HG03280 (cell line): ENCODE measurements around the gene CFAP99.
A peak's percentile ranks its signal among the peaks of the same experiment; 100 is the strongest.
"Not testable (repeated sequence)": the region's sequence is repeated elsewhere in the genome, so short reads cannot be mapped to it uniquely, and the experiment has no call there.

Source experiments
- ATAC-seq: cut with Tn5 transposase; IDR thresholded peaks from one replicate; pipeline ENCODE4 v1.9.1; 2021; ENCODE audit warnings: mild to moderate bottlenecking, moderate library complexity; ENCODE audit not compliant: unreplicated experiment

The CFAP99 gene

DNA sequence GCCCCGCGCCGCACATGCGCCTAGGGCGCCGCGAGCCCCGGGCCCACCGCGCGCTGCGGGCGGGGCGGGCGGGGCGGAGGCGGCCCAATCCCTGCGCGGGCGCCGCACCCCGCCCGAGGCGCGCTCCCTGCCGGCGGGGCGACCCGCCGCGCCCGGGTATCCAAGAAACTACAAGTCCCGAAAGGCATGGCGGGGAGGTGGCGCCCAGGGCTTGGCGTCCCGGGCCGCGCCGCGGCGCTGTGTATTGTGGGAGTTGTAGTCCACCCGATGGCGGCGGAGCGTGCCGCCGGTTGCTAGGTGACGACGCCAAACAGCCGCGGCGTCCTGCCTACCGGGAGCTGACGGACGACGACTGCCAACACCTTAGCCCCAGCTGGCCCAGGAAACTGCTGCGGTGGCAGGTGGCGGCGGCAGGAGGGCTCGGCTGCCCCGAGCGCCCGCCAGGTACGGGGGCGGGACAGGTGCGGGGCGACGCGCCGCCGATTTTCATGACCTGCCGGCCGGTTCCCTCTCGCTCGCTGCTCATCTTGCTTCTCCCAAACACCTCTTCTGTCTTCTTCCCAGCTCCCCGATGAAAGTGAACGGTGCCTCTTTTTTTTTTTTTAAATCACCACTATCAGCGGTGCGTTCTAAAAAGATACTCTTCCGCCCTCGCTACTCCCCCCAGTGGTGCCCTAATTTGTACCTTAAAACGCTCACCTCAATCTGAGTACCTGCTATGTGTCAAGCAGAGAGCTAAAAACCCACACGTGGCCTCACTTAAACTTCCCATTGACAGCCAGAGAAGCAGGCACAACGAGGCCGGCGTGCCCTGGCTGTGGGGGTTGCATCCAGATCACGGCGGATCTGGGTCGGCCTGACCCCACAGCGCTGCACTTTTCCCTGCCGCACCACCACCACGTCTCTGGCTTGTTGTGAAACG is at the start of gene CFAP99:
Gene CFAP99, plus strand, starts transcription at position 306 of the 922 bp plus-strand sequence.
- peak; percentile 89 for ATAC-seq

DNA sequence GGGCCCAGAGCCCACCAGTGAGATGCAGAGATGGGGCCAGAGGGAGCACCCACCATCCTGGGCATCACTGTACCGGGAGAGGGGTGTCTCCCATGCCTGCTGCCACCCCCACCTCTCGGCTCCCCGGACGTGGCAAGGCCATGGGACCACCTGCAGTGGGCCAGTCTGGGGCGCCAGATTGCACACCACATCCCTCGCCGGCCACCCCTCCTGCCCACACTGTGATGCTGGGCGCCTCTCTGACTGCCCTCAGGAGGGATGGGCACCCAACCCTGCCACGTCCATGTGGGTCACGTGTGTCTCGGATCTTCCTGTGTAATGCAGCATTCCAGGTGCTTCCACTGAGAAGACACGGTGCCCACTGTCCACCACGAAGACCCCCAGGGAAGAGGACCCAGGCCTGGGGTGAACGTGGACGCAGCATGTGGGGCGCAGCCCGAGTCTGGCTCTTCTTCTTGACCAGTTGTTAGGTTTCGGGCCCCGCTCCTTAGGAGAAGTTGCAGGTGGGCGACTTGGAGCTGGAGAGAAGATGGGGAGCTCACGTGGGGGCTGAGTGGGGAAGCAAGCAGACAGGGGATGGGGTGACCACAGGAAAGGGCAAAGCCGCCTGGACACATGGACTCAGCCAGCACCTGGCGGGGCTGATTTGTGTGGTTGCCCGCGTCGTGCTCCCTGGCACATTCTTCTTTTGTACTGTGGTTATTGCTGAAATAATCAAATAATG is 48.0 kb upstream of the CFAP99 start:
- ATAC-seq: no peak

DNA sequence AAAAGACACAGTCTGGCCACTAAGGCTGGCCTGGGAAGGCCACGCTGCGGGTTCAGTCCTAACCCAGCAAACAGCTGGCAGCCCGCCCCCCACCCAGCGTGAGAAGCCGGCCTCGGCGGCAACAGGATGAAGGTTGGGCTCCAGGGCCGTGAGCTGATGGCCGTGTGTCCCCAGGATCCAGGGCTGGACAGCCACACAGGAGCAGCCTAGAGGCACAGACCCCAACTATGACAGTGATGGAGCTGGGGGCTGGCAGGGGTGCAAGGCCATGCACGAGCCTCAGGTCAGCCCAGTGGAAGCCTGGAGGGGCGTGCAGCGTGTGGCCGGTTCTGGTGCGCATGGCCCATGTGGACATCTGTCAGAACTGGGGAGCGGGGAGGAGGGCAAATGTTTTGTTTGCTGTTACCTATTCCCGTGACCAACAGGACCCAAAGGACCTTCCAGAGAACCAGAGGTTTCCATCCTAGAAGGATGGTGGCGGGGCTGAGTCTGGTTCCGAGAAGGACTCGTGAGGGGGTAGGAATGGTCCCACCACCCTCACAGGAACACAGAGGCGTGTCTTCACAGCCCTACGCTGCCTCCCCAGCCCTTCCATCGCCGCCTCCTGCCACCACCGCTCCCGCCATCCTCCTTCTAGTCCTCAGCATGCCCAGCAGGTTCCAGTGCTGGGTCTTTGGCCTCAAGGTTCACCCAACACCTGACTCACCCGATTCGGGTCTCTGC is 46.8 kb upstream of the CFAP99 start:
- ATAC-seq: no peak

DNA sequence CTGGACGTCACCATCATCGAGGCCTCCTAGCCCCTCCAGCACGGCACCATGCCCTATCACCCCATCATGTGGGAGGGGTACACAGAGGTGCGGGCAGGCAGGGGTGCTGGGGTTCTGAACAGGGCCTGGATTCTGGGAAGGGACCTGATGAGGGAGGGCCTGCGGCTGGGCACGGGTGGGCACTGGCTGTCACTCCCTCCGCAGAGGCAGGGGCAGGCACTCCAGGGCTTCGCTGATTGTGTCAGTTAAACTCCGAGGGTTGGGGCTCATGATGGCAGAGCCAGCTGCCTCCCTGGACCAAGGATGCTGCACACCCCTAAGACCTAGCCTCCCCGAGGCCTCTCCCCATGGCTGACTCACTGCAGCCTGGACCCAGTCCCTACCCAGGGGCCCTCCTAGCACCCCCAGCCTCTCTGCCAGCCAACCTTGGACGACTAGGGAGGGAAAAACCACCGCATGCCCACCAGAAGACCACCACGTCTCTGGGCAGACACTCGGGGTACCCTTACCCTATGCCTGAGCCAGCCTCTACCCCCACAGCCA is 46.2 kb upstream of the CFAP99 start:
- no peak for ATAC-seq

DNA sequence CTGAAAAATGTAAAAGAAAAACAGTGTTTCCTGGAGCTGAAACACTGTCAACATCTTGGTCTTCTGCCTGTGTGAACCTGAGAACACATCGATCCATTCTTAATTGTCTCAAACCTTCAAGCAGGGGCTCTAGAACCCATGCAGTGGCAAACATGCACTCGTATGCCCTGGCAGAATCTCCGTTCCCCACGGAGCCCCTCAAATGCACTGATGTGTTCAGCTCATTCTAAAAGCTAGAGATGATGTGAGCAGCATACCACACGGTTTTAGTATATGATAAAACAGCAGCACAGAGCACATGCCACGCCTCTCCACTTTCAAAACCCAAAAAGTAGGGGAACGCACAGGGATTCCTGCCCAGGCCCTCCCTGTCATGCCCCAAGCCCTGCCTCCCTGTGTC is 45.2 kb upstream of the CFAP99 start:
- no peak for ATAC-seq

DNA sequence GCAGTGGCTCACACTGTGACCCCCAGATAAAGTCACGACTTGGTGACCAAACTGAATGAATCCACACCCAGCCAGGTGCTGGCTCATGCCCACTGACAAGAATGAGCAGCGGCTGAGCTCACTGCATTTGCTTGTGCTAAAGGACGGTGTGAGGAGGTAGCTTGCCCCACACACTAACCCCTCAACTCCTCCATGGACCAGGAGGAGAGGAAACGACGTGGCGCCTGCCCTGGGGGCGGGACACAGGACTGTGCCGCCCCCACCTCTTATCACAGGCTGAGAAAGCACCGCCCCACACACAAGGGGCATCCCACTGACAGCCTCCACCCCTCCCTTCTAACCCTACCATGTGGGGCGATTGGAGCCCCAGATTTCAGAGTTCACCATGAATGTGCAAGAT is 43.3 kb upstream of the CFAP99 start:
- ATAC-seq: no peak

DNA sequence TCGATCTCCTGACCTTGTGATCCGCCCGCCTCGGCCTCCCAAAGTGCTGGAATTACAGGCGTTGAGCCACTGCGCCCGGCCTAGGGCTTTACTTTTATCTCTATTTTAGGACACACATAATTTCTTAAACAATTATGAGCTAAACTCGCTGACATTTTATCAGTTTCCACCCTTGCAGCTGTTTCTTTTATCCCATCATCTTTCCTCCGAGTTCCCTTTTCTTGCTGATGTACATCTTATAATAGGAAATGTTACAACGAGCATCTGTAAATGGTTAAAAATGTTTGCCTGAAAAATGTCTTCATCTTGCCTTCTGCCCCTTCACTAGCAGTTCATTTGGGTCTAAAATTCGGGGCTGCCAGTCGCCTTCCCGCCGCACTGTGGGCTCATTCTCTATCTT is 41.5 kb upstream of the CFAP99 start:
- ATAC-seq: no peak

DNA sequence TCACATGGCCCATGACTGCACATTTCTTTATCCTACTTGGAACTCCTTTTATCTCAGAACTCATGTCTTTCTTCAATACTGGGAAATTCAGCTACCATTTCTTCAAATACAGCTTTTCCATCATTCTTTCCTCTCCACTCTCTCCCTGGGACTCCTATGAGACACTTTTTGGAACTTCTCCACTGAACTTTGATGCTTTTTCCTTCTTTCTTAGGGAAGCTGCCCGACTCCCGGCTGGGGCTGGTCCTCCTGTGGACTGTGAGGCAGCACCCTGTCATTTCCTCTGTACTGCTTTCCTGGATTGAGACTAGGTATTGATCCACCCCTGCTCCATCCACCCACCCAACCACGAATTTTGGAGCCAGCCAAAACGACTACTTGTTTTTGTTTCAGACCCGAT is 40.4 kb upstream of the CFAP99 start:
- no peak for ATAC-seq

DNA sequence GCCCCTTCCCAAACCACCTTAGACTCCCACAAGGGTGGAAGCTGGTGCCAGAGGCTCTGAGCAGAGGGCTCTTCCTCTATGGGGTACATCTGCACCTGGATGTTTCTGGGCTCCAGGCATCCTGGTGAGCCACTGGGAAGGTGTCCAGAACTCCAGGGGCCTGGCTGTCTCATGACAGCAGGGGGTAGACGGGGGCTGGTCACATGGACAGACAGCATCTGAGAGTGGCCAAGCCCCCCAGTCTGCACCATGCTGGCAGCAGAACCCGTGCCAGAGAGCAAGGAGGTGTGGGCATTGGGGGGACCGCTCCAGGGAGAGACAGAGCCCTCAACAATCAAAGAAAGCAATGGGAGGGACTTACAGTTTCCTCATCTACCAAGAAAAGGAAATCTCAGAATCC is 39.9 kb upstream of the CFAP99 start:
- no peak for ATAC-seq

DNA sequence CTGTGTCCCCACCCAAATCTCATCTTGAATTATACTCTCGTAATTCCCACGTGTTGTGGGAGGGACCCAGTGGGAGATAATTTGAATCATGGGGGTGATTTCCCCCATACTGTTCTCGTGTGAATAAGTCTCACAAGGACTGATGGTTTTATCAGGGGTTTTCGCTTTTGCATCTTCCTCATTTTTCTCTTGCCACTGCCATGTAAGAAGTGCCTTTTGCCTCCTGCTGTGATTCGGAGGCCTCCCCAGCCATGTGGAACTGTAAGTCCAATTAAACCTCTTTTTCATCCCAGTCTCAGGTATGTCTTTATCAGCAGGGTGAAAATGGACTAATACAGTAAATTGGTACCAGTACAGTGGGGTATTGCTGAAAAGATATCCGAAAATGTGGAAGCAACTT is 38.2 kb upstream of the CFAP99 start:
- not testable (repeated sequence) for ATAC-seq

DNA sequence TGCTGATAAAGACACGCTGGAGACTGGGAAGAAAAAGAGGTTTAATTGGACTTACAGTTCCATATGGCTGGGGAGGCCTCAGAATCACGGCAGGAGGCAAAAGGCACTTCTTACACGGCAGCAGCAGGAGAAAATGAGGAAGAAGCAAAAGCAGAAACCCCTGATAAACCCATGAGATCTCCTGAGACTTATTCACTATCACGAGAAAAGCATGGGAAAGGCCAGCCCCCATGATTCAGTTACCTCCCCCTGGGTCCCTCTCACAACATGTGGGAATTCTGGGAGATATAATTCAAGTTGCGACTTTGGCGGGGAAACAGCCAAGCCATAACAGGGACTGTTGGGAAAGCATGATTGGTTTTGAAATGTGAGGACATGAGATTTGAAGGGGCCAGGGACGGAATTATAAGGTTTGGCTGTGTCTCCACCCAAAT is 36.0 kb upstream of the CFAP99 start:
- not testable (repeated sequence) for ATAC-seq

DNA sequence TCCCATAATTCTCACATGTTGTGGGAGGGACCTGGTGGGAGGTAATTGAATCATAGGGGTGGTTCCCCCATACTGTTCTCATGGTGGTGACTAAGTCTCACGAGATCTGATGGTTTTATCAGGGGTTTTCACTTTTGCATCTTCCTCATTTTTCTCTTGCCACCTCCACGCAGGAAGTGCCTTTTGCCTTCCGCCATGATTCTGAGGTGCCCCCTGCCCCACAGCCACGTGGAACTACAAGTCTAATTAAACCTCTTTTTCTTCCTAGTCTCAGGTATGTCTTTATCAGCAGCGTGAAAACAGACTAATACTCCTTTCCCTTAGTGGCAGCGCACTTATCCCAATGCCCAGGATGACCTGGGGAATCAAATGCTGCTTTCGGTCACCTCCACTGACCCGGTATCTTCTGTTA is 35.5 kb upstream of the CFAP99 start:
- not testable (repeated sequence) for ATAC-seq

DNA sequence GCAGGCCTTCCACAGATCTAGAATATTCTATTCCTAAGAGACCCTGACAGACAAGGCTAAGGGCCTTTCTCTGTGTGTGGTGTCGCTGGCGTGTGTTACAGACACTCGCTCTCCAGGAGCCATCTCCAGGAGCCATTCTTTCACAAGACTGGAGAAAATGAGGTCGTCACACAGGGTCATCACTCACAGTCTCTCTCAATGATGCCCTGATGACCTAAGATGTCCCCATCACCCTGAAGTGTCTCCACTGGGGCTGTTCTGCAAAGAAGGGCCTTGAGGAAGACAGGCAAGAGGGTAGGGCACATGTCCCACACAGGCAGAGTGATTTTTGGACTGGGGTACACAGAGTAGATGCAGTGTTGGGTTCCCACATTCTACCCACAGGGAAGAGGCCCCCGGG is 35.0 kb upstream of the CFAP99 start:
- no peak for ATAC-seq

DNA sequence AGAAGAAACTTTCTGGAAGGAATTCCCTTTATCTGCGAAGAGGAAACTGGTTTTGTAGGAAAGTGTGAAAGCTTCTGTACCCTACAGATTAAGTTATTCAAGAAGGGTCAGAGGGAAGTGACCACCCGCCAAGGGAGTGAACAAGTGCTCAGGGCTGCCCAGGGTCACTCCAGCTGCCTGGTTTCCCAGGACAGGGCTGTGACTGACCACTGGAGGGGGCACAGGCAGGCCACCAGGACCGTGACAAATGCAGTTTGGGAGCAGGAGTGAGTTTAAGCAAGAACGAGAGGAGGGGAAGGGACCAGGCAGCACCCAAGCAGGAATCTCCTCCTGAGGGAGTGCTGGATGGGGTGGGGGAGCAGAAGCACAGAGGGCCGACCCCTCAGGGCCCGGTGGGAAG is 34.5 kb upstream of the CFAP99 start:
- no peak for ATAC-seq

DNA sequence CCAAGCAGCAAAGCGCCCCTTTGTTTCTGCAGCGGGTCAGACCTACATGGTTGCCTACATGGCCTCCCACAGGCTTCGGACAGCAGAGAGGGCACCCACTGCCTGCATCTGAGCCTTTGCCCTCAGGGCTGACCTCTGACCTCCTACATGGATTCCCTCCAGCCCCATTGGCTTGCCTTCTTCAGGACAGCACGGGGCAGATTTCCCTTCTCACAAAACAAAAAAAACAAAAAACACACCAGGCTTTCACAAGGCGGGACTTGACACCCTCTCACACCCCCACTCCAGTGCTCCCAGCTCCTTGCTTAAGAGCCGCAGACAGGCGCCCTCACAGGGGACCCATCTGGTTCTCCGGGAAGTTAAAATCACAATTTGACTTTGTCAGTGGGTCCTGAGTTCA is 33.2 kb upstream of the CFAP99 start:
- no peak for ATAC-seq

DNA sequence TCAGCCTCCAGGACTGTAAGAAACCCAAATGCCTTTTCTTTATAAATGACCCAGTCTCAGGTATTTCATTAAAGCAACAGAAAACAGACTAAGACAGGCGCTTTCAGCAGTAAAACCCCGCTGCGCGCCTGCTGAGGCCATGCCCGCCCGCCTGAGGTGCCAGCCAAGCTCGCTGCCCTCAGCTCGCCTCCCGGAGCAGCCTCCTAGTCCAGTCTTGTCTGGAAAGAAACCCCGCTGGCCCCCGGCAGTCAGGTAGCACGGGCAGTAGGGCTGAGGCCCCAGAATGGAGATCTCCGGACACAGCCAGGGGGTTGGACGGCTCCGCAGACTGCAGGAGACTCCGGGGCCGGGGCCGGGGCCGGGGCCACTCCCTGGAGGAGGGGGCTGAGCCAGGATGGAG is 32.0 kb upstream of the CFAP99 start:
- ATAC-seq: no peak

DNA sequence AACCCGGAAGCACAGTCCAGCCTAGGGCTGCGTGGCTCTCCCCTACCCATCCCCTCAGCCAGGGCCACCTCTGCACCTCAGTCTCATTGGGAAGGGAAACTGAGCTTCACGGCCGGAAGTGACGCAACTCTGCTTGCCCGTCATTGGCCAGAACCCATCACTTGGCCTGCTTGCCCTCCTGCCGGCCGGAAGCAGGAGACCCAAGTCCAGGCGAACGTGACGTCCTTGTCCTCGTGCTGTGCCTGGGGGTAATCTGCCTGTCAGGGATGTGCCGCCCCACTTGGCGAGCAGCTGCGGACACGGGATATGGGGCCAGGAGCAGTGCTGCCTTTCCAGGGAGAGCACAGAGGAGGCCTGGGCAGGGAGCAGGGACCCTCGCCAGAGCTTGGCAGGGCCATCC is 31.5 kb upstream of the CFAP99 start:
- ATAC-seq: no peak

DNA sequence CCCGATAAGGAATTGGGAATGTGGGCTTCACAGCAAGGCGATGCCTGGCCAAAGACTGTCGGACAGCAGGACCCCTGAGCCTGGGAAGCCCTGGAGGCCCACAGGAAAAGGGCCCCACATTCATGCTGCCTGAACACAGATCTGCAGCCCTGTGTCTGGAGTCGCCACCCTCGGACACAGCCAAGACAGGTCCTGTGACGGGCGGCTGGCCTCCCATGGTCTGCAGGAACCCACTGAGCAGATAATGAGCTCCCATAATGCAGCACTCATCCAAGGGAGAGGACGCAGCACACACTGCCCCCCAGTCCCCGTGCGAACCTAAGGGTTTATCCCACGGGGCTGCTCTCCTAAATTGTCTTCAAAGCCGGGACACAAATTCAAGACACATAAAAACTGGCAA is 30.9 kb upstream of the CFAP99 start:
- ATAC-seq: no peak

DNA sequence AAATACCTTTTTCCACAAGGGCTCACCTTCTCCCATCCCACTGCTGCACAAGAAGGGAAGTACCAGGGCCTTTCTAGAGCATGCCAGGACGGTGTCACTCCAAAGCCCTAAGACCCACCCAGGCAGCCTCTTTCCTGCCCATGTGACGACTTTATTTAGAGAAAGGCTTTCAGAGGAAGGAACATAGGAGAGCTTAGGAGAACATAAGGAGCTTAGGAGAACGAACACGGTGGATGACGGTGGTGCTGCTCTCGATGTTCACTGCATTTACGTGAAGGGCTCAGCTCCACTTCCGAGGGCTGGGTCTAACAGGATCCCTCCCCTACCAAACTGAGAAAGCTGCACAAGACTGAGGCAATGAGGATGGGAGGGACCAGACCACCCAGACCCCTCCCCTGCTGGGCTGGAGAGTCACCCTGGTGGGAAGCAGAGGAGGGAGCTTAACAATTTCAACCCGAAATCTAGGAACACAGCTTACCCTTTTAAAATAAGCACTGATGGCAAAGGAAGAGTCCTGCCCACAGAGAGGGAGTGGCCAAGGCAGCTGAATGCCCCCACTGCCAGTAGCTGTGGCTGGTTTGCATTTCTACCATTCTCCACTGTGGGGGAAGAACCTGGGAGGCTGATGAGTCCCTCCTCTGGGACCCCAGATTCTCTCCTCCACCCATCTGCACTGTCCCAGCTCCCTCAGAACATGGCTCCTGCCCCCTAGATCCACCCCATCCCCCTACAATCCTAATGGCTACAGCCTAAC is 30.1 kb upstream of the CFAP99 start:
- no peak for ATAC-seq

DNA sequence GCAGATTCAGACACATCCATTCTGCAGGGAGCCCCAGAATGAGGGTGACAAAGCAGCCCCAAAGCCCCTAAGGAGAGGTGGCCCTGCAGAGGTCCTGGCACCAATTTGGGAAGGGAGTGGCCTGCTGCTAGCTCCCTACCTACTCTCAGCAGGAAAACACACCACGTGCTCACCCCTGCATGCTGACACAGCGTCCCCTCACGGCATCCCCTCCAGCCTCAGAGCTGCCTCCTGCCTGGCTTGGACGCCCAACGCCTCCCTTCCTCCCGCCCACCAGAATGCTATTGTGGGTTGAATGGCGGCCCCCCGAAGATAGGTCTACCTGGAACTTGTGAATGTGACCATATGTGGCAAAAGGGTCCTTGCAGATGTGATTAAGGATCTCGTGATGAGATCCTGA is 29.1 kb upstream of the CFAP99 start:
- no peak for ATAC-seq

DNA sequence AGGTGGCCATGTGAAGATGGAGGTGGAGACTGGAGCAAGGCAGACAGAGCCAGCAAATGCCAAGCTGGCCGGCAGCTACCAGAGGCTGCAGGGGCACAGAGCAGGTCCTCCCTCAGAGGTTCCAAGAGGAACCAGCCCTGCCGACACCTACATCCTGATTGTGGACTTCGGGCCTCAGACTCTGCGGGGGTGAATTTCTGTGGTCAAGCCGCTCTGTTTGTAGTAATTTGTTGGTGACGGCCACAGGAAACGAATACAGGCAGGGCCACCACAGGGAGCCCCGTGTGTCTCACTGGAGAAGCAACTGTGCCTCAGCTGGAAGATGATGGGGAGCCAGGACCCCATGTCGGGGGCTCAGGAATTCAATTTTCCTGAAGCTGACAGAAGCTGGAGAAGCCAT is 28.6 kb upstream of the CFAP99 start:
- ATAC-seq: no peak
